Tibial nerve (tissue), 3 donors: ENCODE measurements around the gene KRT80.

ENCODE experiments used
- POLR2A ChIP-seq, 2 donors: fragments of 450-650 bp; IDR thresholded peaks; one replicate each; pipeline ENCODE4 v1.6.1; 2017; ENCODE audit warnings: antibody characterized with exemption in 2 of 2, mild to moderate bottlenecking in 2 of 2, moderate library complexity in 2 of 2
- TF ChIP-seq, protein P1 (sequence below), 5 experiments: fragments of 200-600 bp in 3 of 5; fragments of 450-650 bp in 2 of 5; sonication (generic) in 3 of 5; IDR thresholded peaks; one replicate each; pipeline ENCODE4 v1.5.1; 2016 to 2019; ENCODE audit warnings: antibody characterized with exemption in 5 of 5, mild to moderate bottlenecking in 3 of 5, moderate library complexity in 2 of 5

- TF ChIP-seq, protein P1, sequence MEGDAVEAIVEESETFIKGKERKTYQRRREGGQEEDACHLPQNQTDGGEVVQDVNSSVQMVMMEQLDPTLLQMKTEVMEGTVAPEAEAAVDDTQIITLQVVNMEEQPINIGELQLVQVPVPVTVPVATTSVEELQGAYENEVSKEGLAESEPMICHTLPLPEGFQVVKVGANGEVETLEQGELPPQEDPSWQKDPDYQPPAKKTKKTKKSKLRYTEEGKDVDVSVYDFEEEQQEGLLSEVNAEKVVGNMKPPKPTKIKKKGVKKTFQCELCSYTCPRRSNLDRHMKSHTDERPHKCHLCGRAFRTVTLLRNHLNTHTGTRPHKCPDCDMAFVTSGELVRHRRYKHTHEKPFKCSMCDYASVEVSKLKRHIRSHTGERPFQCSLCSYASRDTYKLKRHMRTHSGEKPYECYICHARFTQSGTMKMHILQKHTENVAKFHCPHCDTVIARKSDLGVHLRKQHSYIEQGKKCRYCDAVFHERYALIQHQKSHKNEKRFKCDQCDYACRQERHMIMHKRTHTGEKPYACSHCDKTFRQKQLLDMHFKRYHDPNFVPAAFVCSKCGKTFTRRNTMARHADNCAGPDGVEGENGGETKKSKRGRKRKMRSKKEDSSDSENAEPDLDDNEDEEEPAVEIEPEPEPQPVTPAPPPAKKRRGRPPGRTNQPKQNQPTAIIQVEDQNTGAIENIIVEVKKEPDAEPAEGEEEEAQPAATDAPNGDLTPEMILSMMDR (IDR thresholded peaks at IDR 0.05) = no peak
- TF ChIP-seq POLR2A (IDR thresholded peaks at IDR 0.05) = no peak
These were observed 3.4 kb upstream of the KRT80 start for GRCh38 chr12:52195065-52195730.
